Smooth muscle cell (in vitro differentiated cells): ENCODE results near the gene CHST8. TPM values are rescaled to one million over a fixed set of nuclear protein-coding genes. Genes with fewer than 3 reads are reported as not detected.

Experiments
- DNase-seq: peaks from one replicate; lab custom pipeline; 2025; ENCODE audit not compliant: unreplicated experiment; lab: John Stamatoyannopoulos, UW
- H2AFZ ChIP-seq: fragments of 200-600 bp; sonication (generic); 2 replicates; pipeline ENCODE4 v1.6.0; 2016; ENCODE audit warnings: antibody characterized with exemption, low read depth, mild to moderate bottlenecking
- H3F3A ChIP-seq: fragments of 200-600 bp; sonication (generic); 2 replicates; pipeline ENCODE4 v1.6.0; 2017; ENCODE audit warnings: antibody characterized with exemption, low read depth
- H3K27ac ChIP-seq: fragments of 200-600 bp; sonication (generic); 2 replicates; pipeline ENCODE4 v1.5.1; 2016; ENCODE audit warnings: low read depth, mild to moderate bottlenecking
- H3K27me3 ChIP-seq: fragments of 200-600 bp; sonication (generic); 2 replicates; pipeline ENCODE4 v1.6.1; 2016; ENCODE audit warnings: low read depth, mild to moderate bottlenecking
- H3K36me3 ChIP-seq: fragments of 200-600 bp; sonication (generic); 2 replicates; pipeline ENCODE4 v1.5.1; 2016; ENCODE audit warnings: low read depth
- H3K4me1 ChIP-seq: fragments of 200-600 bp; sonication (generic); 2 replicates; pipeline ENCODE4 v1.5.1; 2016; ENCODE audit warnings: low read depth
- H3K4me2 ChIP-seq: fragments of 200-600 bp; sonication (generic); 2 replicates; pipeline ENCODE4 v1.6.0; 2016; ENCODE audit warnings: mild to moderate bottlenecking
- H3K4me3 ChIP-seq: fragments of 200-600 bp; sonication (generic); 2 replicates; pipeline ENCODE4 v1.5.1; 2016; ENCODE audit warnings: mild to moderate bottlenecking
- H3K79me2 ChIP-seq: fragments of 200-600 bp; sonication (generic); 2 replicates; pipeline ENCODE4 v1.6.0; 2016; ENCODE audit warnings: low read depth, mild to moderate bottlenecking
- H3K9ac ChIP-seq: fragments of 200-600 bp; sonication (generic); 2 replicates; pipeline ENCODE4 v1.6.0; 2016; ENCODE audit warnings: low read depth
- H3K9me3 ChIP-seq: fragments of 200-600 bp; sonication (generic); replicated peaks from 2 replicates; pipeline ENCODE4 v1.5.1; 2016; ENCODE audit warnings: low read depth
- H4K20me1 ChIP-seq: fragments of 200-600 bp; sonication (generic); 2 replicates; pipeline ENCODE4 v1.6.0; 2016; ENCODE audit warnings: low read depth
- CTCF ChIP-seq: fragments of 200-600 bp; sonication (generic); IDR thresholded peaks from 2 replicates; pipeline ENCODE4 v1.5.1; 2017; ENCODE audit warnings: borderline replicate concordance, mild to moderate bottlenecking, antibody characterized with exemption; ENCODE audit not compliant: insufficient read depth, poor library complexity, severe bottlenecking
- WGBS: methylation state at CpG from one replicate; pipeline ENCODE4 v1.1.7; 2016; ENCODE audit warnings: low lambda C conversion rate; 5-methylcytosine and 5-hydroxymethylcytosine counted together
- polyA plus RNA-seq: library from polyadenylated mRNA; unstranded; fragments of >200 nt; fragmentation: Nextera tagmentation; extraction: Ambion mirVana; gene quantifications from 2 replicates; pipeline ENCODE4 v1.2.1, GENCODE V29; 2016
- total RNA-seq: library from RNA; depleted of rRNA; stranded (reverse); fragments of >200 nt; gene quantifications from 2 replicates; pipeline ENCODE4 v1.2.3, GENCODE V29; 2014

The CHST8 gene
- total and polyA plus RNA-seq, 2 experiments from 2014 or later: not detected

GRCh38 chr19:33664744-33665143 is 43.0 kb downstream of the CHST8 start:
- Histone ChIP-seq H3F3A (no peaks in the 10 kb centered on the region), H3K27ac (no peak overlapping the region), H3K9me3 (no peaks in the 10 kb centered on the region), H3K4me2 (no peak overlapping the region), H3K9ac (no peak overlapping the region), H3K27me3 (no peaks in the 10 kb centered on the region), H3K4me1 (no peaks in the 10 kb centered on the region), H4K20me1 (no peaks in the 10 kb centered on the region), H3K4me3 (no peak overlapping the region), H3K79me2 (no peaks in the 10 kb centered on the region), H2AFZ (no peak overlapping the region), H3K36me3 (no peaks in the 10 kb centered on the region)
- DNase-seq: no peak
- TF ChIP-seq CTCF: no peak
- WGBS: 93% methylated on average over 5 of the region's 5 CpGs

DNA sequence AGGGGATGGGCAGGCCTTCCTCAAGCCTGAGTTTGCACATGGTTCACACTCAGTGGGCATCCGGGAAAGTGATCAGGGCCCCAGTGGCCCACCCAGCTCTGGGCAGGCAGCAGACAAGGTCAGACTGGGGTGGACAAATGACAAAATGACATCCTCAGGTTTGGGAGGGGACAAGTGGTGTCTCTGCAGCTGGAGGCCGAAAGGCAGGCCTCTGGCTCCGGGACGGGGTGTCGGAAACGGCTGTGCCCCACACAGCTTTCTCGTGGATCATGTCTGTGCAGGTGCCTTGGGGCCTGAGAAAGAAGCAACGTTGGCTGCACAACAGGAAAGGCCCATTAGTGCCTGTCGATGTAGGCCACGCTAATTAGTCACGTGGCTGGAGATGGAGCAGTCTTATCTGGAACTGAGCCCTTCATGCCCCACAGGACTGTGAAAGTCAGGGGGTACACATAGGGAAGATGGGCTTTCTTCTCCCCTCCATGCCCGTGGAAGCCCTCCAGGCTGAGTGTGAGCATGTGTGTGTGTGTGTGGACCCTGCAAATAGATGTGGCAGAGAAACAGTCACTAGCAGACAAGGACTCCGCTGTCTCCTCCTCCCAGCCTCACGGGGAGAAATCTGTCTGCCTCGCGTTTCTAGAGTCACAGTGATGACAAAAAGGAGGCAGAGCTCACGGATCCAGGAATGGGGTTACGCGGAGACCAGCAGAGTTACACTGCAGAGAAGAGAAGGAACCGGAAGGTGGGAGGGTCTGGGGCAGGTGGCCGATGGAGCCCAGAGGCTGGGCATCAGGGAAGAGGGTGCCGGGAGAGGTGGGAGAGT is 44.2 kb downstream of the CHST8 start:
- Histone ChIP-seq H3K9ac (no peak overlapping the region), H3F3A (no peaks in the 10 kb centered on the region), H3K4me3 (no peak overlapping the region), H3K27me3 (no peaks in the 10 kb centered on the region), H2AFZ (no peak overlapping the region), H3K4me2 (no peak overlapping the region), H3K27ac (no peak overlapping the region), H4K20me1 (no peaks in the 10 kb centered on the region), H3K4me1 (no peaks in the 10 kb centered on the region), H3K36me3 (no peaks in the 10 kb centered on the region), H3K79me2 (no peaks in the 10 kb centered on the region), H3K9me3 (no peaks in the 10 kb centered on the region)
- DNase-seq: no peak
- 88% methylated on average over 22 of the region's 22 CpGs for WGBS
- TF ChIP-seq CTCF: no peak

GRCh38 chr19:33667141-33667650 is 45.4 kb downstream of the CHST8 start:
- H3K9me3 ChIP-seq: no peaks in the 10 kb centered on the region
- no peaks in the 10 kb centered on the region for H3K79me2 ChIP-seq
- H3F3A ChIP-seq: no peaks in the 10 kb centered on the region
- H3K4me2 ChIP-seq: no peak overlapping the region
- no peak overlapping the region for H3K9ac ChIP-seq
- H4K20me1 ChIP-seq: no peaks in the 10 kb centered on the region
- WGBS: 90% methylated on average over 15 of the region's 15 CpGs
- no peaks in the 10 kb centered on the region for H3K36me3 ChIP-seq
- TF ChIP-seq CTCF: no peak
- no peaks in the 10 kb centered on the region for H3K4me1 ChIP-seq
- no peaks in the 10 kb centered on the region for H3K27me3 ChIP-seq
- no peak overlapping the region for H3K27ac ChIP-seq
- H2AFZ ChIP-seq: no peak overlapping the region
- no peak for DNase-seq
- no peak overlapping the region for H3K4me3 ChIP-seq
